OCI-LY7 (cell line): Measurements from ENCODE around the gene PPP1R14B. TPM values are rescaled to one million over a fixed set of nuclear protein-coding genes. Genes with fewer than 3 reads are reported as not detected.

Experiments used
- BruUV-seq: library from RNA; stranded (reverse); fragments of 400-500 nt; replicated peaks from 2 replicates; lab custom pipeline; 2021; lab: Mats Ljungman, UMichigan
- CTCF ChIA-PET: fragments of 300-600 bp; sonication (Branson Sonifier 250); formaldehyde crosslinking; loops from one replicate; lab custom pipeline; 2022; ENCODE audit warnings: antibody characterized with exemption; ENCODE audit not compliant: unreplicated experiment; lab: Charles Lee
- POLR2A ChIA-PET: fragments of 300-600 bp; sonication (Branson Sonifier 250); formaldehyde crosslinking; loops from one replicate; lab custom pipeline; 2022; ENCODE audit warnings: antibody characterized with exemption; lab: Charles Lee
- DNase-seq: peaks from one replicate; pipeline ENCODE4 v3.0.0-alpha.2; 2015; ENCODE audit warnings: low spot score
- H2AFZ ChIP-seq: fragments of 200-600 bp; sonication (generic), shearing (Covaris generic); 2 replicates; pipeline ENCODE4 v1.6.1; 2014; ENCODE audit warnings: mild to moderate bottlenecking, antibody characterized with exemption, low read length, moderate library complexity
- H3K27ac ChIP-seq: fragments of 200-600 bp; sonication (generic); 2 replicates; pipeline ENCODE4 v1.5.1; 2014; ENCODE audit warnings: mixed run types, low read depth, mild to moderate bottlenecking, moderate library complexity, low read length, inconsistent platforms; ENCODE audit not compliant: poor library complexity, severe bottlenecking
- H3K36me3 ChIP-seq: fragments of 200-600 bp; sonication (generic); 2 replicates; pipeline ENCODE4 v1.6.1; 2014; ENCODE audit warnings: mild to moderate bottlenecking, antibody characterized with exemption, low read length, moderate library complexity, mixed read lengths; ENCODE audit not compliant: insufficient read depth
- H3K4me1 ChIP-seq: fragments of 200-600 bp; sonication (generic); 2 replicates; pipeline ENCODE4 v1.5.1; 2014; ENCODE audit warnings: mild to moderate bottlenecking, low read length; ENCODE audit not compliant: insufficient read depth, poor library complexity, severe bottlenecking
- H3K4me2 ChIP-seq: fragments of 200-600 bp; sonication (generic); 2 replicates; pipeline ENCODE4 v1.6.1; 2014; ENCODE audit warnings: mild to moderate bottlenecking, low read length
- H3K4me3 ChIP-seq: fragments of 200-600 bp; sonication (generic); 2 replicates; pipeline ENCODE4 v1.5.1; 2014; ENCODE audit warnings: mild to moderate bottlenecking, low read depth, low read length; ENCODE audit not compliant: poor library complexity, severe bottlenecking
- H3K79me2 ChIP-seq: fragments of 200-600 bp; sonication (generic); 2 replicates; pipeline ENCODE4 v1.6.1; 2016; ENCODE audit warnings: low read depth, mild to moderate bottlenecking, low read length, moderate library complexity, mixed read lengths; ENCODE audit not compliant: insufficient read depth
- H3K9me2 ChIP-seq: fragments of 200-600 bp; sonication (generic); 2 replicates; pipeline ENCODE4 v1.6.1; 2016; ENCODE audit warnings: mild to moderate bottlenecking, low read length, mixed read lengths; ENCODE audit not compliant: insufficient read depth
- H3K9me3 ChIP-seq: fragments of 200-600 bp; sonication (generic); 2 replicates; pipeline ENCODE4 v1.6.1; 2014; ENCODE audit warnings: mild to moderate bottlenecking, mixed run types, low read length, mixed read lengths
- H4K20me1 ChIP-seq: fragments of 200-600 bp; sonication (generic); 2 replicates; pipeline ENCODE4 v1.6.1; 2014; ENCODE audit warnings: mild to moderate bottlenecking, antibody characterized with exemption, low read length, moderate library complexity, mixed read lengths; ENCODE audit not compliant: insufficient read depth
- EZH2phosphoT487 ChIP-seq: fragments of 200-600 bp; sonication (generic); IDR thresholded peaks from 2 replicates; pipeline ENCODE4 v1.6.1; 2018; ENCODE audit warnings: low read depth, borderline replicate concordance, mild to moderate bottlenecking, mixed run types, antibody characterized with exemption, low read length, moderate library complexity, mixed read lengths
- intact Hi-C: fragments of 100-400 bp; cut with micrococcal nuclease; formaldehyde crosslinking; loops from one replicate; pipeline ENCODE4 v1.10.0; 2022; ENCODE audit not compliant: unreplicated experiment
- total RNA-seq, 2 experiments: library from RNA; depleted of rRNA in 1 of 2; stranded (reverse); fragments of >200 nt in 1 of 2; shearing (Covaris generic) in 1 of 2; gene quantifications; 2 replicates each; pipeline ENCODE4 v1.2.3, GENCODE V29; 2014 to 2022
- TF ChIP-seq, protein P1 (sequence below): fragments of 200-600 bp; sonication (generic); conservative IDR thresholded peaks from 2 replicates; pipeline ENCODE4 v1.5.1; 2014; ENCODE audit warnings: mild to moderate bottlenecking, antibody characterized with exemption, low read length, moderate library complexity, mixed read lengths

PPP1R14B gene
- total RNA-seq, 2 experiments from 2014 or later, result 198 to 223 TPM

DNA sequence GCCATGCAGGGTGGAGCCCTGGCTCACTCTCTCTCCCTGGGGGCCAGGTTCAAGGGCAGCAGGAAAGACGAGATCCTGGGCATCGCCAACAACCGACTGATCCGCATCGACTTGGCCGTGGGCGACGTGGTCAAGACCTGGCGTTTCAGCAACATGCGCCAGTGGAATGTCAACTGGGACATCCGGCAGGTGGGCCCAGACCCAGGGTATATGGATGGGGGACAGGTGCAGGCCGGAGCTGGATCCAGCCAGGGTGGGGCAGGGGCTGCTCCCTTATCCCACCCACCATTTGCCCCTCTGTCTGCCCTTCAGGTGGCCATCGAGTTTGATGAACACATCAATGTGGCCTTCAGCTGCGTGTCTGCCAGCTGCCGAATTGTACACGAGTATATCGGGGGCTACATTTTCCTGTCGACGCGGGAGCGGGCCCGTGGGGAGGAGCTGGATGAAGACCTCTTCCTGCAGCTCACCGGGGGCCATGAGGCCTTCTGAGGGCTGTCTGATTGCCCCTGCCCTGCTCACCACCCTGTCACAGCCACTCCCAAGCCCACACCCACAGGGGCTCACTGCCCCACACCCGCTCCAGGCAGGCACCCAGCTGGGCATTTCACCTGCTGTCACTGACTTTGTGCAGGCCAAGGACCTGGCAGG is 23.6 kb downstream of the PPP1R14B start:
- no peaks in the 10 kb centered on the region for H3K9me2 ChIP-seq
- H3K9me3 ChIP-seq, result no peaks in the 10 kb centered on the region
- CTCF ChIA-PET, result no interaction called here
- POLR2A ChIA-PET, result interaction anchor here (0.6 to 2.1 kb wide), 4 partner anchors 16 to 31 kb away, joined by 3 to 15 read pairs (median 4); partner anchors contain the start of gene FERMT3
- intact Hi-C loops, result no loop called here
- no peak for DNase-seq
- no peak overlapping the region for H3K4me3 ChIP-seq
- peaks cover 8% of the 10 kb centered on the region; the same call in 1 of the 2 replicates for H3K79me2 ChIP-seq
- H3K36me3 ChIP-seq, result peaks cover 58% of the 10 kb centered on the region
- peaks cover 17% of the 10 kb centered on the region for H3K4me1 ChIP-seq
- H3K27ac ChIP-seq, result no peak overlapping the region
- BruUV-seq, result TSS peak; percentile 80
- H3K4me2 ChIP-seq, result no peak overlapping the region
- TF ChIP-seq EZH2phosphoT487, result no peak
- TF ChIP-seq, protein P1, sequence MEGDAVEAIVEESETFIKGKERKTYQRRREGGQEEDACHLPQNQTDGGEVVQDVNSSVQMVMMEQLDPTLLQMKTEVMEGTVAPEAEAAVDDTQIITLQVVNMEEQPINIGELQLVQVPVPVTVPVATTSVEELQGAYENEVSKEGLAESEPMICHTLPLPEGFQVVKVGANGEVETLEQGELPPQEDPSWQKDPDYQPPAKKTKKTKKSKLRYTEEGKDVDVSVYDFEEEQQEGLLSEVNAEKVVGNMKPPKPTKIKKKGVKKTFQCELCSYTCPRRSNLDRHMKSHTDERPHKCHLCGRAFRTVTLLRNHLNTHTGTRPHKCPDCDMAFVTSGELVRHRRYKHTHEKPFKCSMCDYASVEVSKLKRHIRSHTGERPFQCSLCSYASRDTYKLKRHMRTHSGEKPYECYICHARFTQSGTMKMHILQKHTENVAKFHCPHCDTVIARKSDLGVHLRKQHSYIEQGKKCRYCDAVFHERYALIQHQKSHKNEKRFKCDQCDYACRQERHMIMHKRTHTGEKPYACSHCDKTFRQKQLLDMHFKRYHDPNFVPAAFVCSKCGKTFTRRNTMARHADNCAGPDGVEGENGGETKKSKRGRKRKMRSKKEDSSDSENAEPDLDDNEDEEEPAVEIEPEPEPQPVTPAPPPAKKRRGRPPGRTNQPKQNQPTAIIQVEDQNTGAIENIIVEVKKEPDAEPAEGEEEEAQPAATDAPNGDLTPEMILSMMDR, result no peak
- H4K20me1 ChIP-seq, result no peaks in the 10 kb centered on the region; the same call in 1 of the 2 replicates
- no peak overlapping the region for H2AFZ ChIP-seq

DNA sequence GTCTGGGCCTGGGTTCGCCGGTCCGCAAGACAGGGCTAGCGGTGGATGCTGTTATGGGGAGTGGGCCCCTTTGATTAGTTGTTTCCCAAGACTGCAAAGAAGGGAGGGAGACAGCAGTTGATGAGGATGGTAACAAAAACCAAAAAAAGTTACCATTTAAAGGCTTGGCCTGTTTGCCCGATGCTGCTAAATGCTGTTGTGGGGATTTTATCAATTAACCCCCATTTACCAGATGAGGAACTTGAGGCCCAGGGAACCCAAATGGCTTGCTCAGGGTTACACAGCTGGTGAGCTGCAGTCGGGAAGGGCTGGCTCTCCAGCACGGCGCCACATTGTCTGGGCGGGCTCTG is 24.1 kb downstream of the PPP1R14B start:
- Histone ChIP-seq H3K9me2 (no peaks in the 10 kb centered on the region), H3K27ac (no peak overlapping the region), H3K4me1 (peaks cover 15% of the 10 kb centered on the region), H3K4me2 (no peak overlapping the region), H3K4me3 (no peak overlapping the region), H3K9me3 (no peaks in the 10 kb centered on the region), H3K36me3 (peaks cover 61% of the 10 kb centered on the region), H4K20me1 (no peaks in the 10 kb centered on the region; the same call in 1 of the 2 replicates), H2AFZ (no peak overlapping the region), H3K79me2 (peaks cover 8% of the 10 kb centered on the region; the same call in 1 of the 2 replicates)
- no peak for DNase-seq
- intact Hi-C loops, result no loop called here
- BruUV-seq, result no TSS peak
- TF ChIP-seq EZH2phosphoT487, result no peak
- TF ChIP-seq, protein P1, result no peak
- CTCF ChIA-PET, result no interaction called here
- POLR2A ChIA-PET, result interaction anchor here (0.6 to 2.1 kb wide), 3 partner anchors 15 to 30 kb away, joined by 3 to 15 read pairs (median 4); partner anchors contain the start of gene FERMT3

DNA sequence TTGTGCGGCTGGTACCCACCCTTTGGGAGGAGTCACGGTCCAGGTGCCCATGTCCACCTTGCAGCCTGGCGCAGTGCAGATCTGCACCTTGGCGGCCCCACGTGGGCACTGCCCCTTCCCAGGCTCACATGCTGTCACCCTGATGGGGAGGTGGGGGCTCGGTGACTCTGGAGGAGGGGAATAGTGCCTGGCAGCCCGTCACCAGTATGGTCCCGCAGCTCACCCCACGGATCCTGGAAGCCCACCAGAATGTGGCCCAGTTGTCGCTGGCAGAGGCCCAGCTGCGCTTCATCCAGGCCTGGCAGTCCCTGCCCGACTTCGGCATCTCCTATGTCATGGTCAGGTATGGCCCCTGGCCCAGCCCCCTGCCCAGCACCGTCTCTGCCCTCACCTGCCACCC is 25.9 kb downstream of the PPP1R14B start:
- intact Hi-C loops, result no loop called here
- no peak for DNase-seq
- TF ChIP-seq EZH2phosphoT487, result no peak
- TF ChIP-seq, protein P1, result no peak
- H3K4me3 ChIP-seq, result no peak overlapping the region
- H3K27ac ChIP-seq, result no peak overlapping the region
- no peak overlapping the region for H3K4me2 ChIP-seq
- ChIA-PET POLR2A (interaction anchor here (1.0 kb wide), 1 partner anchor 14 kb away, joined by 3 read pairs; the partner anchor contains the start of gene FERMT3), CTCF (no interaction called here)
- H4K20me1 ChIP-seq, result no peaks in the 10 kb centered on the region; the same call in 1 of the 2 replicates
- H3K9me2 ChIP-seq, result no peaks in the 10 kb centered on the region
- H3K79me2 ChIP-seq, result no peaks in the 10 kb centered on the region
- no TSS peak for BruUV-seq
- H3K36me3 ChIP-seq, result peaks cover 73% of the 10 kb centered on the region
- H3K4me1 ChIP-seq, result peaks cover 7% of the 10 kb centered on the region
- no peaks in the 10 kb centered on the region for H3K9me3 ChIP-seq
- no peak overlapping the region for H2AFZ ChIP-seq
